Gastroesophageal sphincter (tissue), 4 donors: ENCODE data around the gene MRPS25. TPM values are rescaled to one million over a fixed set of nuclear protein-coding genes. Genes with fewer than 3 reads are reported as not detected.
A peak's percentile ranks its signal among the peaks of the same experiment; 100 is the strongest.

Experiments
- ATAC-seq: fragments of 150-250 bp; one replicate; pipeline ENCODE4 v1.9.1; 2016; ENCODE audit warnings: mild to moderate bottlenecking, moderate library complexity
- H3K27ac ChIP-seq, 4 donors: fragments of 200-600 bp; sonication (generic) in 3 of 4; 1 replicate in 3 of 4; 2 replicates in 1 of 4; pipeline ENCODE4 v1.5.1; 2016 to 2019
- H3K27me3 ChIP-seq: fragments of 200-600 bp; sonication (generic); one replicate; pipeline ENCODE4 v1.5.1; 2019
- H3K36me3 ChIP-seq, 2 donors: fragments of 200-600 bp; sonication (generic); one replicate each; pipeline ENCODE4 v1.5.1; 2019; ENCODE audit warnings: control low read depth in 1 of 2
- H3K4me1 ChIP-seq, 3 donors: fragments of 200-600 bp; sonication (generic); 1 replicate in 2 of 3; 2 replicates in 1 of 3; pipeline ENCODE4 v1.5.1; 2016 to 2019; ENCODE audit warnings: control low read depth in 2 of 3
- H3K4me3 ChIP-seq, 2 donors: fragments of 200-600 bp; sonication (generic); one replicate each; pipeline ENCODE4 v1.5.1; 2019; ENCODE audit warnings: mild to moderate bottlenecking in 1 of 2, moderate library complexity in 1 of 2
- H3K9me3 ChIP-seq, 3 donors: fragments of 200-600 bp; sonication (generic); one replicate each; pipeline ENCODE4 v1.5.1; 2017 to 2019; ENCODE audit warnings: control low read depth in 2 of 3
- CTCF ChIP-seq, 4 experiments: fragments of 200-600 bp in 2 of 4; fragments of 450-650 bp in 2 of 4; sonication (generic) in 1 of 4; IDR thresholded peaks; one replicate each; pipeline ENCODE4 v1.5.1; 2017 to 2019; ENCODE audit warnings: antibody characterized with exemption in 4 of 4, mild to moderate bottlenecking in 2 of 4, moderate library complexity in 2 of 4
- EP300 ChIP-seq: sonication (generic); formaldehyde crosslinking; IDR thresholded peaks from one replicate; pipeline ENCODE4 v1.6.1; 2017; ENCODE audit warnings: antibody characterized with exemption, mild to moderate bottlenecking
- POLR2A ChIP-seq, 2 donors: fragments of 450-650 bp; IDR thresholded peaks; one replicate each; pipeline ENCODE4 v1.6.1; 2017; ENCODE audit warnings: antibody characterized with exemption in 2 of 2, mild to moderate bottlenecking in 2 of 2, moderate library complexity in 1 of 2
- POLR2AphosphoS5 ChIP-seq: sonication (generic); formaldehyde crosslinking; IDR thresholded peaks from one replicate; pipeline ENCODE4 v1.6.1; 2017; ENCODE audit warnings: antibody characterized with exemption
- WGBS, 2 donors: methylation state at CpG; one replicate each; pipeline ENCODE4 v1.1.5; 2018; ENCODE audit warnings: low coverage in 1 of 2; 5-methylcytosine and 5-hydroxymethylcytosine counted together
- total RNA-seq, 4 donors: library from RNA; depleted of rRNA; stranded (reverse); fragments of >200 nt; gene quantifications; one replicate each; pipeline ENCODE4 v1.1.0, GENCODE V29; 2016

MRPS25 gene
- total RNA-seq, 4 donors from 2014 or later: 17.6 to 32.0 (median 27.9) TPM

GRCh38 chr3:15108082-15108545 is 43.0 kb upstream of the MRPS25 start:
- Histone ChIP-seq H3K27ac (no peak overlapping the region), H3K36me3 (no peaks in the 10 kb centered on the region), H3K9me3 (no peaks in the 10 kb centered on the region), H3K27me3 (no peaks in the 10 kb centered on the region), H3K4me1 (peaks cover 0 to 15% (median 0%) of the 10 kb centered on the region in 3 donors), H3K4me3 (no peak overlapping the region)
- 12 to 29% methylated on average over 6 to 7 of the region's 11 CpGs for WGBS, 2 donors
- no peak for TF ChIP-seq POLR2AphosphoS5
- TF ChIP-seq CTCF (IDR thresholded peaks at IDR 0.05): peak; percentile 71 to 92 (median 75)
- TF ChIP-seq EP300: no peak
- TF ChIP-seq POLR2A (IDR thresholded peaks at IDR 0.05): no peak
- ATAC-seq: peak; percentile 80

GRCh38 chr3:15107075-15107947 is 42.2 kb upstream of the MRPS25 start:
- ATAC-seq: no peak
- peaks cover 0 to 23% (median 0%) of the 10 kb centered on the region in 3 donors for H3K4me1 ChIP-seq
- no peaks in the 10 kb centered on the region for H3K9me3 ChIP-seq
- no peak overlapping the region for H3K4me3 ChIP-seq
- 53 to 74% methylated on average over 4 to 15 of the region's 16 CpGs for WGBS, 2 donors
- TF ChIP-seq POLR2A (IDR thresholded peaks at IDR 0.05): no peak
- TF ChIP-seq EP300: no peak
- no peak for TF ChIP-seq CTCF (IDR thresholded peaks at IDR 0.05)
- TF ChIP-seq POLR2AphosphoS5: no peak
- no peaks in the 10 kb centered on the region for H3K27me3 ChIP-seq
- H3K27ac ChIP-seq: no peak overlapping the region
- H3K36me3 ChIP-seq: no peaks in the 10 kb centered on the region

GRCh38 chr3:15102836-15103235 is 37.7 kb upstream of the MRPS25 start:
- 39 to 63% methylated on average over 2 to 3 of the region's 3 CpGs for WGBS, 2 donors
- no peak for TF ChIP-seq CTCF (IDR thresholded peaks at IDR 0.05)
- Histone ChIP-seq H3K4me1 (peaks cover 0 to 45% (median 2%) of the 10 kb centered on the region in 3 donors), H3K4me3 (no peak overlapping the region), H3K27ac (peak overlapping the region in 3 of 4 donors; percentile 76 to 84 (median 82)), H3K9me3 (no peaks in the 10 kb centered on the region), H3K27me3 (no peaks in the 10 kb centered on the region), H3K36me3 (no peaks in the 10 kb centered on the region)
- ATAC-seq: peak; percentile 26

GRCh38 chr3:15102256-15102655 is 37.1 kb upstream of the MRPS25 start:
- ATAC-seq: peak; percentile 86
- Histone ChIP-seq H3K4me3 (no peak overlapping the region), H3K4me1 (peaks cover 0 to 47% (median 6%) of the 10 kb centered on the region in 3 donors), H3K36me3 (no peaks in the 10 kb centered on the region), H3K9me3 (no peaks in the 10 kb centered on the region), H3K27ac (peak overlapping the region; percentile 75 to 84 (median 79)), H3K27me3 (no peaks in the 10 kb centered on the region)
- no peak for TF ChIP-seq CTCF (IDR thresholded peaks at IDR 0.05)
- peak; percentile 59 for TF ChIP-seq EP300
- TF ChIP-seq POLR2AphosphoS5: peak; percentile 90
- WGBS, 2 donors: 13 to 50% methylated on average over 1 to 3 of the region's 4 CpGs
